Stimulated activated CD8-positive, alpha-beta memory T cell treated with anti-CD3 and anti-CD28 coated beads, Interleukin-15, amount 100 ng/mL, for 24 hours (primary cell): ENCODE results near the gene IL22.
A peak's percentile ranks its signal among the peaks of the same experiment; 100 is the strongest.
"Not testable (repeated sequence)": the region's sequence is repeated elsewhere in the genome, so short reads cannot be mapped to it uniquely, and the experiment has no call there.

Experiments used
- DNase-seq: peaks from one replicate; pipeline ENCODE4 v3.0.0-alpha.2; 2020; ENCODE audit warnings: low read depth

The IL22 gene

DNA sequence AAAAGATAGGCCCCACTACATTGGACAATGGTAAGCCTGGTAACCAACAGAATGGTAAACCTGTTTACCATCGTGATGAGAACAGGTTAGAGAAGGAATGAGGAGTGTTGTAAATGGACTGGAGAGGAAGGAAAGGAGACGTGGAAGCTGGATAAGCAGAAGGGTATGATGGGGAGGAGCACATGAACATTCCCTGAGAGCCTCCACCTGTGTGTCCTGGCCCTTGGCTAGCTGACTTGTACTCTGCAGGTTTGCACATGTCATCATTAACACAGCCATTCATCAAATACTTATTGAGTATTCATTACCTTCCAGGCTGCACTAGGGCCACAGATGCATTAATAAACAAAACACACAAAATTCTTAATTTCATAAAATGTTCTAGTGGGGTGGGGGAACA is 23.4 kb downstream of the IL22 start:
- DNase-seq, result no peak

DNA sequence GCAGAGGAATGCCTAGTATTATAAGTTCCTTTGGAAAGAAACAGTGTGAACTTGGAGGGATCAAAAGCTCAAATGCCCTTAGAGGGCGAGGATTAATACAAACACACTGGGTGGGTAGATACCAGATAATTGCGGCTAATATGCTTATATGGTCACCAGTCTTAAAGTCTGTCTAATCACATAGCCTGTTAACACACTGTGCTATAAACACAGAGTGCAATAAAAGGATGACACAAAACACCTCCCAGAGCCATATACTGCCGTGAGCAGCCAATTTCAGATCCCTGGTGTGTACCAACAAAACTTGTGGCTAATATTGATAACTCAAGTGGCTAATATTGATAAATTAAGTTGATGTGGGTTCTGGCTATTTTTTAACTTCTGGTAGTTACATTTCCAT is 26.0 kb downstream of the IL22 start:
- no peak for DNase-seq

DNA sequence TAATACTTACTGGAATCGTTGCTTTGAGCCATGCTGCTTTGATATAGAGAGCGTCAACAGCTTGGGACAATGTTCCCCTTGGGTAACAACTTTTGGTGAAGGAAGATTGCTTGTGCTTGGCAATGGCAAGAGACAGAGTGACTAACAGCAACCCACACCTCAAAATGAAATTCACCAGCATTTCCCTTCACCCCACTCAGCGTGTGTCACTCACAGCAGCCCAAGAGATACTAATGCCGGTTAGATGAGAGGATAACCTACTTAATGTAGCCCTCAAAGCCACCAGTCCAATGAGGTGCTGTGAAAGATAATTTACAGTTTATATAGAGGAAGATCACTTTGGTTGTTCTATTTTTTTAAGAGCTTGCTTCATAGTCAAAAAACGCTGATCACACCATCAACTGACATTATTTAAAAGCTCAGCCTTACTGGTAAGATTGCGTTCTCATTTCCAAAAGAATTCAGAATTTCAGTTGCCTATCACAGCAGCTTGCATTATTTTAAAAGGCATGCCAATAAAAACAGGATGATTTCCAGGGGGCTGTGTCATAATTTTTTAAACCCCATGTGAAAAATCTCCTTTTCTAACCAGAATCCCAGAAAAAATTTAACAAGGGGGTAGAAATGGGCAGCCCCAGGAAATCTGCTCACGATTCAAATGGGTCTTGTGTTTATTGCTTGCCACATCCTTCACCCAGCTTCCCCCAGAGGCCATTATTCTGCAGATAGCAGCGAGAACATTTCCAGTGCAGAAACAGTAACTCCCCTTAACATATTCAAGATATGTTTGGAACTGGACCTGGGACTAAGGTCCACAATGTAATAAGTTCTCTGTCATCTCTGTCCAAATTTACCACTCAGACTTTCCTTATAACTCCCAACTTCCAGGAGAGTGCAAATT is 27.6 kb downstream of the IL22 start, which contains the start of gene IL26:
Gene IL26, minus strand, starts transcription at position 235 of the 901 bp plus-strand sequence. Its CDS starts 54 bp downstream, at position 181.
- DNase-seq, result no peak

DNA sequence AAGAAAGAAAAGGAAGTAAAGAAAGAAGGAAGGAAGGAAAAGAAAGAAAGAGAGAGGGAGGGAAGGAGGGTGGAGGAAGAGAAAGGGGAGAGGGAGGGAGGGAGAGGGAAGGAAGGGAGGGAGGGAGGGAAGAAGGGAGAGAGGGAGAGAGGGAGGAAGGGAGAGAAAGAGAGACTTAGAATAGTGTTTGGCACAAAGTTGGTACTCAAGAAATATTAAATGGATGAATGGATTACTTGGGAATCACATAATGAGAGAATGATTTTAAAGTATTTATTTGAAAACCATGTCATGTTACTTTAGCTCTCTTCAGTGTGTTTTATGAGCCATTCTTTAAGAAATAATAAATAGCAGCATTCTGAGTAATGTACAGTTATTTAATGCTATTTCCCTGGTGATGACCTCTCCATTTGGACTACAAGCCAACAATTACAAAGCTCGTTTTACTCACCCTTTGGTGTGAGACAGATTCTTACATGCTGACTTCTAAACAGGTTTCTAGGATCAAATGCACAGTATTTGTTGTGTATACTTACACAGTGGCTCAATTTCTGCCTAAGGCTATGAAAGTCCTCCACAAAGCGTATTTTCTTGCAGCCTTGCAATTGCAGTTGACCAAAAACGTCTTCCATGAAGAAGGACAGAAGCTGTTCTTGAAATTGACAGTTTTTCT is 28.7 kb downstream of the IL22 start:
- no peak for DNase-seq

DNA sequence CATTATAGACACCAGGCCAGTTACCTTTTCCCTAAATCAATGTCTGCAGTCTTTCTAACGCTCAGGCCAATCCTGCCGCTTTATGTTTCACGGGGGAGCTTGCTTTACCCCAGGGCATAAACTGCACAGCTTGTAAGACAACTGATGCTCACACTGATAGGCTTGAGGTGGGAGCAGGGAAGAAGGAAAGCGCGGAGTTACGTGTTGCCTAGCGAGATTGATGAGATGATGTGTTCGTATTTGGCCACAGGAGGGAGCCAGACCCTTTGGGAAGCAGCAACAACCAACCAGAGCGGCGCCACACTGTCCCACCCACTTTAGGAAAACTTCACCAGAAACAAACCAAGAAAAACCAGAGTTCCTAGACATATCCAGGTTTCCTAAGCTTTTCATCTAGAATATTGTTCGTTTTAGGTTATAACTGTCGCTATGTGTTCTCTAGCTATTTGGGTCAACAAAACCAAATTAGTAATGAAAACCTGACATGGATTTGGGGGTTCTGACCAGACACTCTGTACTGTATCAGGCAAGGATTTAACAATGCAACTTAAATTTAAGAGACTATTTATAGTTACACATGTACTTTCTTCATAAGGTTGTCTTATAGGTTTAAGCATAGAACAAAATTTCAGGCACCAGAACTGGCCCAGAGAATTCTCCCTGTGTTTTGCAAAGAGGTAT is 30.2 kb downstream of the IL22 start:
- peak; percentile 31 for DNase-seq

DNA sequence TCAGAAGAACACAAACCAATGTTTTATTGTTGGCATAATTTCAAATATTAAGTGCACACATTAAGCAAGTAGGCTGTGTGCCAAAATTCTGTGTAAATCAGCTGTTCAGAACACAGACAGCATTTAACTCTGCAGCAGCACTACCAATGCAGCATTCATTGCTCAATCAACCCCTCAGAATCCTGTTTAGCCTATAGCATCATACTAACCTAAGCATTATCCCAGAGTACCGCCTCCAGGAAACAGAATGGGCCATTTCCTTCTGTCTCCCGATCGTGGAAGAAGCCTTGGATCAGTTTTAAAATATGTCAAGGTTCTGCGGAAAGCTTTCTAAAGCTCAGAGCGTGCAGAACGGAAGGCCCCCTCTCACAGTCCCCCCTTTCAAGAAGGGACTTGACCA is 31.1 kb downstream of the IL22 start:
- DNase-seq, result no peak

DNA sequence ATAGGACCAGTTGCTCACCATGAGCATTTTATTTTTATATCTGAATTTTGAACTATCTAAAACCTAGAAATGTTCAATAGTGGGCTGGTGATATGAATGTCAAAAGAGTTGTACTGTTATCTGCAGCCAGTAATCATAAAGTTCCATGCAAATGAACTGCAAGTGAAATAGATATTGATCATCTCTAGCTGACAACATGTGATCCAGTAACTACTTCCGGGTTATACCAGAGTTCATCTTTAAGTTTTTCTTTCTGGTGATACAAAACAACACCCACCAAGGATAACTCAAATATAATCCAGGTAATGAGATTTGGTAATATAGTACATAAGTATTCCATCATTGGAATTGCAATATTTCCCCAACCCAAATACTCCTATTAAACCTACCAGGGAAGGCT is 31.9 kb downstream of the IL22 start:
- no peak for DNase-seq

DNA sequence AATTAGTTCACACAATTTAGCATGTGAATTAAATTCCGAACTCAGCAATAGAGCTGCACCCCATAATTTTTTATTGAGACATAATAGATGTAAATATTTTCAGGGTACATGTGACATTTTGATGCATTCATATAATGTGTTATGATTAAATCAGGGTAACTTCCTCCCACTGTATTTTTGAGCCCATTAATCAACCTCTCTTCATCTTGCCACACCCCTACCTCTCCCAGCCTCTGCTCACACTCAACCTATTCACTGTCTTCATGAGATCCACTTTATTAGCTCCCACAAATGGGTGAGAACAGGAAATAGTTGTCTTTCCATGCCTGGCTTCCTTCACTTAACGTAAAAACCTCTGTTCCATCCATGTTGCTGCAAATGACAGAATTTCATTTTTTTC is 42.5 kb downstream of the IL22 start:
- DNase-seq, result no peak

DNA sequence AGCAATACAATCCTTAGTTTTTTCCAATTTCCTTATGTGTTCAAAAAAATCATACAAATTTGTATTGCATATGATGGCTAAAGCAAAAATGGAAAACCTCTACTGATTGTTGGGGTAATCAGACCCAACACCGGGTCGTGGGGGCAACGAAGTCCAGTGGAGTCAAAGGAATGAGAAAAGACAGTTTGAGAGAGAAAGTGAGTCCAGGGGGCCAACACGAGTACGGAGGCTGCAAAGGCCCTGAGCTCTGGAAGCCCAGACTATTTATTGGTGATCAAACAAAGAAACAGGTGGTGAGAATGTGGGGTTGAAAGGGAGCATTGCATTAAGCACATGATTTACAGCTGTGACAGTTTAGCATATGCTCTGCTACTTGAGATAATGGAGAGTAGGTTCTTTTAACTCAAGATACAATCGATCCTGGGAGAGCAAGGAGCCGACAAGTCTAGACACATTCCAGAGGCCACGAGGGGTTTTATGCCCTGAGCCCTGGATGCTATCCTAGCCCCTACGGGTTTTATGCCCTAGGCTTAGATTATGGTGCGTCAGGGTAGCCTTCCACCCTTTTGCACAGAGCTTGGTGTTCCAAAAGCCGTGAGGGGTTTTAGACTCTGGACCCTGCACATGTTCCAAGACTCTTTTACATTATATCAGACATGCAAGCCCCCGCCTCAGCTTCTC is 44.2 kb downstream of the IL22 start:
- DNase-seq, result not testable (repeated sequence)

DNA sequence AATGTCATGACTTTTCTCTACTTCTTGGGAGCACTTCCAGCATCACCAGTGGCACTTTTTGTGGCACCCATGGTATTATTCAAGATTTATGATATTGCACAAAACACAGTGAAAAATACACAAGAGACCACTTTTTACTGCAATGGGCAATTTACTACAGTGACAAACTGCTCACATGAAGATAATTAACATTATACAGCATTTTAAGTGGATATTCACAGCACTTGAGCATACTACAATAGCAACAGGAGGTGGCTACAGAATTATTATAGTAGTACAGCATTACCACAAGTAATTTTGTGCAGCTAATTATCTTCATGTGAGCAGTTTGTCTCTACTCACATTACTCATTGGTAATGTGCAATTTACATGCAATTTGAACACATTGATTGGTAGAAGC is 46.1 kb downstream of the IL22 start:
- no peak for DNase-seq

DNA sequence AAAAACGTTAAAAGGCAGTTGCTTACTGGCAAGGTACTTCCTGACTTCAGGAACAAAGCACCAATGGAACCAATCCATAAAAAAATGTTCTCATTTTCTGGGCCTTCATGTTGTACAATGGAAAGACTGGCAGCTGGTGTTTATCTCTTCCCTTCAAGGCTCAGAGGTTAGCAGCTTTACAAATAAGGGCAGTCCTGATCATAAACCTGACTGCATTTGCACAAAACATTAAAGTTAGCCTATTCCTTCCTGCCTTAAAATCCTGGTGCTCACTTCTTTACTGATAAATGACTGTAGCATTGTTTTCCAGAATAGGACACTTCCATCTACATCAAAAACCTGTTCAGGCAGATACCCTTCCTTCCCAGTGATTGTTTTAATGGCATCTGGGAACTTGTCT is 47.0 kb downstream of the IL22 start:
- DNase-seq, result no peak

DNA sequence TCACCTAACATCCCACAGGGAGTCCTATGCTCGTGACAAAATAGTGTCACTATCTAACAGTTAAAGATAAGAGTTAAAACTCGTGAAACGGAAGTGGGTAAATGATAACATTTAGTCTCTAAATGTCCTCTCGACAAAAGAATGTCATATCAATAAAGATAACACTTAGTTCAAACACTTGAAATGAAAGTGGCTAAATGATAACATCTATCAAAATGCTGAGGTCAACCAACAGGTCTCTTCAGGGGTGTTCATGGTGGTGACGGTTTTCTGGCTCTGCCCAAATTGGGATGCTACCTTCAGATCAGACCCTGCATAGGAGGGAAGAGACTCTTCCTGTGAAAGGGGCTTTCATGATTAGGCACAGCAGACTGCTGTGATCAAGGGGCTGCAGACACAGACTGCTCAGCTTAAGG is 49.9 kb downstream of the IL22 start:
- DNase-seq, result no peak

DNA sequence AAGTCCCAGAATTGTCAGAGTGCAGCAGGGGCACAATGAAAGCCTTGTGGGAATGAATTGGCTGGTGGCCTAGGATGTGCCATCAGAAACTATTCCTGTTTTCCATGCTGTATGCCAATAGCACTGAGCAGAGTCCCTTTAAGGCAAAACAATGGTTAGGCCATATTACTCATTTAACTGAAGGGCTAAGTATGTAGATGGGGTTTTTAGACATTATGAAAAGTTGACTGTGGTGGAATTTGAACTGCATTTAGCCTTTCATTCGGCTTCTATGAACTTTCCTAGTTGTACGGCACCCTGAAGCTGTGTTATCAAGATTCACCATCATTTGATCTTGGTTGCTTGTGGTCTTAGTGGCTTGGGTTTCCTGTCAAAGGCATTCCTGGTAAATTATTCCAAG is 52.5 kb downstream of the IL22 start:
- DNase-seq, result no peak

DNA sequence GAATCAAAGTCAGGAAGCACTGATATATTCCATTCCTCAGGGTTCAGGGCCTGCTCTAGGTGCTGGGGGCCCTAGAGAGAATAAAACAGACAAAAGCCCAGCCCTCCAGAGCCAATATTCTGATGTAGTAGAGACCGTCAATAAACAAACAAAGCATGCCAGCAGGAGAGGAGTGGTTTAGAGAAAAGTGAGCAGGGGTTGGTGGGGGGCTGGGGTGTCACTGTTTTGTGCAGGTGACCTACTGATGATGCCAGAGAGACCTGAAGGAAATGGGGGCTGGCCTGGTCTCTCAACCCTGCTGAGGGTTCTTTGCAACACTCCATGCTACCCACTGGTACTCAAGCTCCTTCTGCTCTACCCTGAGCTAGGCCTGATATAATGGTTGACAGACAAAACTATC is 54.3 kb downstream of the IL22 start:
- DNase-seq, result no peak

DNA sequence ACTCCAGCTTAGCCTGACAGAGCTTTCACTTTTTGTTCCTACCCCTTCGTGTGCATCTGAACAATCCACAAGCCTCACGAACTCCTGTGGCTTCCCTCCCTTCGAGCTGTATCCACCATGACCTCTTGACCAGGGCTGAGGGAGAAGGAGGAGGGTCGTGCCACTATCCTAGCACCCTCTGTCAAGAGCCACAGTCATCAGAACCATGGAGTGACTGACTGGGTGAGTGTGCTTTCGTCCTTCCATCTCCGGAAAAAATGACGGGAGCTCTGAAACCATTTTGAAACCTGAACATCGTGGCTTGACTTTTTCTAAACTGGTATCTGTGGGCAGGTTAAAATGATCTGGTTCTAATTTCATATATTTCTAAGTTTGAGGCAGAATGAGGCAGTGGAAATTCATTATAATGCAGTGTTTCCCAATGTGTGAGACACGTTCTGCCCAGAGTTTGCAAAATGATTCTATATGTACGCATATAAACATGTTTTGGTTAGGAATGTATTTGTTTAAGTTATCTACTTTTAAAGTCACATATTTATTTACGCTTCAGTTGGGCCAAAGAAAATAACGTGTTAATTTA is 54.8 kb downstream of the IL22 start:
- DNase-seq, result no peak
